ENCODE data around the gene CDX1.
A peak's percentile ranks its signal among the peaks of the same experiment; 100 is the strongest.

Gene CDX1

DNA sequence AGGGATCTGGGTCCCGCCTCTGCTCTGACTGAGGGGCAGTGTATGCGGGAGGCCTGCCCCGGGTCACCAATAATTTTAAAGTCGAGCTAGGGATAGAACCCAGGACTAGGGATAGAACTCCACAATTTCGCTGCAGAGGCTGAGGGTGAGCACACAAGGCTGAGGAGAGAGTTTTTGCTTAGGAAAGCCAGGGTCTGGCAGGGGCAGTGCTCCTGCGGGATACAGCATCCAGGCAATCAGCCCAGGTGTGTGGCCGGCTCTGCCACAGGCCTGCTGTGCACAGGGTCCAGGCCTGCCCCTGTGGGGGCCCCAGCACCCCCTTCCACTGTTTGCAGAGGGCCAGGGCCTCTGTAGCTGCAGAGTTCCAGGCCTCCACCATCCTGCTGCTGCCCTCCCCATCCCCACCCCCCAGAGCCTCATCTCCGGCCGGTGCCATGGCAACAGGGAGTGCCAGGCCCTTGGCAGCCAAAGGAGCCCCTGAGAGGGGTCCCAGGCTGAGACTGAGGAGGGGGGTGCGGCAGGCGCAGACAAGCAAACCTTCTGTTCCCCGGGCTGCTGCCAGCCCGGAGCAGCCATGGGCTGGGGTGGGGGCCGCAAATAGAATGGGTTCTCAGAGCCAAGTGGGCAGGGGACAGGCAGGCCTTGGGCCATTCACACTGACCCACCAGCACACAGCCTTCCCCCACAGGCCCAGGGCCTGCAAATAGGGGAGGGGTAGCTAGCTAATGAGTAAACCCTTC, 19.5 kb upstream of the CDX1 start:
- DNase-seq: no peak

DNA sequence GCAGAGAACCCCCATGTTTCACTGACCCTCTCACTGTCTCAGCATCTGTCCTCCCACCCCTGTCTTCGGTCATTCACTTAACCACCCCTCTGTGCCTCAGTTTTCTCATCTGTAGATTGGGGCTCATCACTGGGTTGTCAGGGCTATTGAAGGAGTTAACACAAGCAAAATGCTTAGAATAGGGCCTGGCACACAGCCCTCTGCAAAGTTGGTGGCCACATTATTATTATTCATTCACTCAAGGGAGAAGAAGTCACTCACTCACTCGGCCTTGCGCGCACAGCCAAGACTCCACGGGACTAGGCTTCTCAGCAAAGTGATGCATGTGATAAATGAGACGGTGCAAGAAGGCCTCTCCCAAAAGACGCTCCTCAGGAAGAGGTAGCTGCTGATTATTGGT, 18.9 kb upstream of the CDX1 start:
- DNase-seq: no peak

DNA sequence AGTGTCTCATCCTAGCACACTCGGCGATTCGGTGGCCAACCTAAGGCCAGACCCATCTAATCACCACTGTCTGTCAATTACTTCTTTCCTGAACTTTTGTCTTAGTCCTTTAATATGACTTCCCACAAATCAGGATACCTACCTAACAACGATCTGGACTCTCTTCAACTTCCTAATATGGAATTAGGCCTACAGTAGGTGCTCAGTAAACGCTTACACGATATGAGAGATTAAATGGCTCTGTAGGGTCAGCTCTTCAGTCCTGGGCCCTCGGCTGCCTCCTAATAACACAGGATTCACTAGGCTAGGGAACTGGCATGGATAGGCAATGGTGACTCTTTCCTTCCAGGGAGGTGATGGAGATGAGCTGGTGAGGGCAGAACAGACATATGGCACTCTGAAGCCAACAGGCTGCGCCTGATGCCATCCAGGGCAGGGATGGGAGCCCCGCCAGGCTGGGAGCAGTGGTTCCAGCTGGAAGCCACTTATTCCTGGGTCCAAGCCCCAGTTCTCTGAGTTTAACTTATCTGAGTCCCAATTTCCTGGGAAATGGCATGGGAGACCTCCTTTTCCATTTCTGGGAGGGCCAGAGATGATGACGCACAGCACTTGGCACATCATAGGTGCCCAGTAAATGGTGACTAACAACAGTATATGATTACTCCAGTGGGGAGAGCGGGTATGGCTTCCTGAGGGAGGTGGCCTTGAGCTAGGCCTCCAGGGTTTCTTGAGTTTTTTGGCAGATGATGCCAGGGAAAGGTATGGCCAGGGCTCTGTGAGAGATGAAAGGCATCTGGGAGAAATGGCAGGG, 18.3 kb upstream of the CDX1 start:
- no peak for DNase-seq

DNA sequence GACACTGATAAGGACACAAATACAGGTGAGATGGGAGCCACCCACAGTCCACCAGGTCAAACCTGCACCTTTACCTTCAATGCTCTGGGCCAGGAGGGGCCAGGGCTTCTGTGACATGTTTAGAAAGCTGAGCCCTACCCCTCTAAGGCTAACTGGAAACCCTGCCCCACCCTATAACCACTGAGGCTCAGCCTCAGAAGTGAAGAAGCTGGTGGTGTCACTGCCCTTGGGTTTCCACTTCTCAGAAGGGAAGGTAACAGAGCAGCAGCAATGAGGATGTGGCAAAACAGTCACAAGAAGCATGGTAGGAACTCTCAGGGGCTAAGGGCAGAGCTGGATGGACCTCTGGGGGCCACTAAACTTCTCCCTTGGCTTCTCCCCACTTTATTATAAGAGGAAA, 17.0 kb upstream of the CDX1 start:
- no peak for DNase-seq

DNA sequence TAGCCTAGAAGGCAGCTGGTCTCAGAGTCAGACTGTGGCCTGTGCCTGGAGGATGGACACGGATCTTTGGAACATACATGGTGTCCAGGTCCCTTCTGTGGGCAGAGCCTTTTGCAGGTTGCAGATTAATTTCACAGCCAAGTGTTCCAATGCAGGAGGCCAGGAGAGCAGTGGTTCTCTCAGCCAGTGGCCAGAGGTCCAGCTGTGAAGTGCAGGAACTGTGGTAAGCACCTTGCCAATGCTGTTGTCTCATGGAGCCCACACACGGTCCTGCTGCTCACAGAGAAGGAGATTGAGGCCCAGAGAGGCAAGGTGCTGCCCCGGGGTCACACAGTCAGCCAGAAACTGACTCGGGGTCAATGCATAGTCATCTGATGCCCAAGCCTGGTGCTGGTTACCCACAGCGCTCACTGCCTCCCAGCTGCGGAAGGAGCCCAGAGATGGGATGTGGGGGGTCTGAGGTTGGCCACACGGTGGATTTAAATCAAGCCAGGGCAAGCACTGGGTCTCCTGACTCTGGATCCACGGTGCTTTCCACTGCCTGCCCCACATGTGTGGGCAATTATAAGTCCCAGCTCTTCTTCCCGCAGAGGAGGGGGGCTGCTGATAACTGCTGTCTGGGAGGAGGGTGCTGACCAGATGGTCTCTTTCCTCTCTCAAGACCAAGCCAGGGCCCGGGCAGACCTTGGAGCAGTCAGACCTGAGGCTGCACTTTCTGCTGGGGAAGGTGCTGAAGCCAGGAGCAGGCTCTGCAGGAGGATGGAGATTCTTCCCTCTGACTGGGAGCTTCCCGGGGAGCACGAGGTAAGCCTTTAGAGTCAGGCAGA, 13.7 kb upstream of the CDX1 start:
- DNase-seq: no peak

DNA sequence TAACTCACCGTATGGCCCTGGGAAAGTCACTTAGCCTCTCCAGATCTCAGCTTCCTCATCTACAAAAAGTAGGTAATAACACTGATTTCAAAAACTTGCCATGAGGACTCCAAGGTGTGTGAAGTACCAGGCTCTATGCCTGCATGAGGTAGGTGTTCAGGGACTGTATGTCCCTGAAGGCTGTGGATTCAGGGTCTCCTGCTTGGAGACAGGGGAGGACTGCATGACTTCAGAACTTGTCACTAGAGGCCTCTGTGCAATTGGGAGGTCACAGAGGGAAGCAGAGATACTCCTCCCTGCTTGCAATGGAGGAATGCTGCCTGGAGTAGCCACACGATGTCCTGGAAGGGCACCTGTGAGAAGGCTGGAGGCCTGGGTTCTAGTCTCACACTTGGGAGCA, 13.1 kb upstream of the CDX1 start:
- DNase-seq: no peak

DNA sequence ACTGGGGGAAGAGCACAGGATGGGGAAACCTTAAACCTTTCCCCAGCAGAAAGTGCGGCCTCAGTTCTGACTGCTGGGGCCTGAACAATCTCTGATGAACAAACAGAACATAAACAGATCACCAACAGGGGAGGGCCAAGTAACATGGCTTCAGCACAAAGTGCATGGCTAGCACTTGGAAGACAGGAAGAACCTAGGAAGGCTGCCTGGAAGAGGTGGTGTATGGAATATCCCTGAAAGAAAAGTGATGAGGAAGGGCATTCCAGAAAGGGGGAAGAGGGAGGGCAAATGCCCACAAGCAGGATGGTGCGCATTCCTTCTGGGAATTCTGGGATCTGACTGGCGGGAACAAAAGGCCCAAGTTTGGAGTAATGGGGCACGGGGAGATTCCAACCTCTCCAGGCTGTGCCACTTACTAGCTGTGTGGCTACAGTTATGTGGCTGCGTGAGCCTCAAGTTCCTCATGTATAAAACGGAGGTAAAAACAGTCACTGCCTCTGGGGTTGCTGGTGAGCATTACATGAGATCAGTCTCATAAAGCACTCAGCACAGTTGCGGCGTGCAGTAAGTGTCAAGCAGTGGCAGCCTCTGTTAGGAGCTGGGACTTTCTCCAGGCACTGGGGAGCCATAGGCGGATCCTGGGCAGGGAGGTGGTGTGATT, 12.5 kb upstream of the CDX1 start:
- no peak for DNase-seq

DNA sequence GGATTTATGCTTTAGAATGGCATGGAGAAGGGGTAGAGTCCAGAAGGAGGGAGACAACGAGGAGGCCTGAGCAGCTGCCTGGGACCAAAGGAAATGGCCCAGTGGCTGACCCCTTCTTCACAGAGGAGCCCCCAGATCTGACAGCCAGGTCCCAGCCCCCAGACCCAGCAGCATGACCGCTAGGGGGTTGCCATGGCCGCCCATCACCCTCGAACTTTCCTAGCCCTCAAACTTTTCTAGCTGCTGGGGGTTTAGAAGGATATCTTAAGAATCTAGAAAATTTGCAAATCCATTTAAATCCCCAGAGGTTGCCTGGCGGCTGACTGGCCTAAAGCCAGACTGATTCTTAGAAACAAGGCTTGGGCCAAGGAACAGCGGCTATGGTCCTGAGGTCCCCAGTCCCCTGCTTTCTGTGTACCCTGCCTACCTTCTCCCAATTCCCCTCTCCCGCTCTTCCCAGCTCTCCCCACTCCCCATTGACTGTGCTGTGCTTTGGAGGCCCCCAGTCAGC, 11.9 kb upstream of the CDX1 start:
- DNase-seq: no peak

DNA sequence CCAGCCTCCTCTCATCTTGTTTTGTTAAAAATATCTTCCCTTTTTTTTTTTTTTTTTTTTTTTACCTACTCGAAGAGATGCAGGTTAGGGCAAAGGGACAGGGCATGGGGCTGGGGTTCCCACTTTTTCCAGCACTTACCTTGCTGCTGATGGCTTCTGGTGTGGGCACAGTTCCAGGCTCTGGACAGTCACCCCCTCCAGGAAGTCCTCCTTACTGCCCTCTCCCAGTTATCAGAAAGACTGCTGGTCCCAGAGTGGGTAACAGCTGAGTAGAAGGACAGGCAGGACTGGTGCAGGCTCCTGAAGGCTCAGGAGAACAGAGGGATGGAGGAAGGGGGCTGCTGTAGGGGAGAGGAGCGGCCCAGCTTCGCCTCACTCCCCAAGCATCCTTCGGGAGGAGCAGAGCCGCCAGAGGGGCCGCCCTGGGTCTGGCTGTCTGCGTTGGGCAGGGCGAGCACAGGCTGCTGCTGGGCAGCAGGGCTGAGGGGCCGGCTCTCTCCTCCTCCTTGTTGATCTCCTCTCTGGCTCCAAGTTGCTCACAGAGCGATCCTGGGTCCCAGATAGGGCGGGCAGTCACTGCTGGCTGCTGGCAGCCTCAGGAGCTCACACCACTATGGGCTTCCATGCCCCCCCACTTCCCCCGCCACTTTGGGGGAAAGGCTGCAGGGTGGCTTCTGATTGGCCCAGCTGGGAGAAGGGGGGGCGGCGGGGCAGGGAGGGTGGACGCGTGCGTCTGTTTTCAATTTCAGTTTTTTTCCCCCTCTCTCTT, 11.1 kb upstream of the CDX1 start, which contains the start of gene PDGFRB:
Gene PDGFRB (minus strand): TSS at position 588 of the 769 bp plus-strand sequence. CDS start 18,798 bp downstream, outside the sequence.
- peak in 2 of 4 experiments; percentile 3 to 10 for DNase-seq

DNA sequence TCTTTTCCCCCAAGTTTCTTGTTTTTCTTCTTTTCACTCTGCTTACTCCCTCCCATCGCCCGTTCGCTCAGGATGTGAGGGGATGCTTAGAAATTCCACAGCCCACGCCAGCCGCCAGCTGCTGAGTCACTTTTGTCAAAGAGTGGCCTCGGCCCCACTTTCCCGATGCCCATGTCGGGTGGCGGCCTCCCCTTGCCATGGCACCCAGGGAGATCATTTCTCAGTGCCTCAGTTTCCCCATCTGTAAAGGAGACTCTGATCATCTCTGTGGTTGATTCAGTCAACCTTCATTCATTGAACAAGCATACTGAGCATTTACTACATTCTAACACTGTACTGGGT, 10.6 kb upstream of the CDX1 start:
- DNase-seq: no peak

DNA sequence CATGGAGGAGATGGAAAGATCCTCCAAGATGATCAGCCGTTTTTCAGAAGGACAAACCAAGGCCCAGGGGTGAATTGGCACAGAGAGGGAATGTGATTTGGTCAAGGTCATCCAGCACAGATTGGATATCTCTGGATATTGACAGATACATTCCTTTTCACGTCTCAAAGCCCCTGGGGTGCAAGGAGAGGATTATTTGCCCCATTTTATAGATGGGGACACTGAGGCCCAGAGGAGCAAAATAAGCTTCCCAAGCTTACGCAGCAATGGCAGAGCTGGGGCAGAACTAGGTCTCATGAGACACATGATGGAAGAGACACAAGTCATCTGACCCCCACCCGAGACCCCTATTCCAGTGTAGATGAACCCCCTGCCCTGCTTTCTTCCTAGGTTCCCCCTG, 10.0 kb upstream of the CDX1 start:
- no peak for DNase-seq

DNA sequence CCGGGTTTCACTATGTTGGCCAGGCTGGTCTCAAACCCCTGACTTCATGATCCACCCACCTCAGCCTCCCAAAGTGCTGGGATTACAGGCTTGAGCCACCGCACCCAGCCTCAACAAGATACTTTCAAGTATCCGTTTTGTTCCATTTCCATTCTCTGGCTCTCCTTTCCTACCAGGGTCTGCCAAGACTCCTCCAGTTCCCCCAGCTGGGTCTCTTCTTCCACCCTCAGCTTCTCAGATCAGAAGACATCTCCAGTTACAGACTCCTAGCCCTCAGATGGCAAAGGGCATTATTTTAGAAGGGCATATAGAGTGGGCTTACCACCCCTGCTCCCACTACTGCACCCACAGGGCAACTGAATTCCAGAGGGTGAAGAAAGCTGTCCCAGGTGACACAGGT, 9.4 kb upstream of the CDX1 start:
- DNase-seq: no peak

DNA sequence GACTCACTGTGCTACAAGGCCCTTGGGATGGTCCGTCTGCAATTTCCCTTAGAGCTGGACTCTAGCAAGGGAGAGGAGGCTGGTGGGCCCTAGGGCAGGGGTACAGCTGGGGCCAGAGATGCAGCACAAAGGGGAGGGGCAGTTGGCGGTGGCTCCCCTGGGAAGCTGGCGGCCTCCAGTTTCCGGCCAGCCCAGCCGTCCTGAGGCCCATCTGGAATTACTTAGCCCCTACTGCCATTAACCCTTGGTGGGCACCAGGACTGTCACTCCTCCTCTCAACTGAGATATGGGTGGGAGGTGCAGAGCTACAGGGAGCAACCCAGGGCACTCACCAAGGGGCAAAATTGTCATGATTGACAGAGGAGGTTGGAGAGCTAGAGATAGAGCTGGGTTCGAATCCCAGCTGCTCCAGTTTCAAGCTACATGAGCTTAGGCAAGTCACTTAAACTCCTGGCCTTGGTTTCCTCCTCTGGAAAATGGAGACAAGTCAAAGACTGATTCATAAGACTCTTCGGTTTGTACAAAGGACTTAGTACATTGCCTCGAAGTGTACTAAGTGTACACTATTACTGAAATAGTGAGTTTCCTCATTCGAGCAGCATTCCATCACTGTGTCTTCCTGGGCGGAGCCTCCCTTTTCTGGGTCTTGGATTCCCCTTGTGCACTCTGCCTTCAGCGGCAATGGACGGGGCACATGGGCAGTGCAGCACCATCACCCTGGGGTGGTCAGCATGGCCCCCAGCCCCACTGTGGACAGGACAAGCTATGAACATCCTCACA, 8.2 kb upstream of the CDX1 start:
- no peak for DNase-seq

DNA sequence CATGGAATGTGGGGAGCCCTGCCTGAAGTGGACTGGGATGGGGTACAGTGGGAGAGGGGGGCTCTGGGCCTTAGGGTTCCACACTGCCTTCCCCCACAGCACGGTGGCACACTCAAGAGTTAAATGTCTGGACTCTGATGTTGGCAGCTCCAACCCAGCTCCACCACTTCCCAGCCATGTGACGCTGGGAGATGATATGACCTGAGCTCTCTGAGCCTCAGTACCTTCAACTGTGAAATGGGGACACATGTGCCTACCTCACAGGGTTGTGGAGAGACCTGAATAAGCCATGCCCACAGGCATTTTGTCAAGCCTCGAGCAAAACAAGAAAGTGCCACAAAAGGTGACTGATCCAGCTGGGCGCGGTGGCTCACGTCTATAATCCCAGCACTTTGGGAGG, 7.5 kb upstream of the CDX1 start:
- DNase-seq: no peak

DNA sequence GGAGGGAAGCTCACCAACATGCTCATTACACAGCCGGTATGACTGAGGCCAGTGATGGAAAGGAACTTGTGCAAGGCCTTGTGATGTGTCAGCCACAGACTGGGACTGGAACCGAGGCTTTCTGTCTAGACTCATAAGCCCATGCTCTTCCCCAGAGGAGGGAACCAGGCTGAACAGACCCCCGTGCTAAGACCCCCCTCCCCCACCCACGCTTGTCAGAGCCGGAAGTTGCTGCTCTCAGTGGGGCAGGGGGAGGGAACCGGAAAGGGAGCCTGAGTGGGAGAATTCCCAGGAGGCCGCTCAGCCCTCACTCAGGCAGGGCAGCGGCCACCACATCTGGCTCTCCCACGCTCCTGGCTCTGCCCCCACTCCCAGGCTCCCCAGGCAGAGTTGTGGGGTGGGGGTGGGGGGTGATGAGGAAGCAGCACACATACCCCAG, 6.8 kb upstream of the CDX1 start:
- no peak for DNase-seq

DNA sequence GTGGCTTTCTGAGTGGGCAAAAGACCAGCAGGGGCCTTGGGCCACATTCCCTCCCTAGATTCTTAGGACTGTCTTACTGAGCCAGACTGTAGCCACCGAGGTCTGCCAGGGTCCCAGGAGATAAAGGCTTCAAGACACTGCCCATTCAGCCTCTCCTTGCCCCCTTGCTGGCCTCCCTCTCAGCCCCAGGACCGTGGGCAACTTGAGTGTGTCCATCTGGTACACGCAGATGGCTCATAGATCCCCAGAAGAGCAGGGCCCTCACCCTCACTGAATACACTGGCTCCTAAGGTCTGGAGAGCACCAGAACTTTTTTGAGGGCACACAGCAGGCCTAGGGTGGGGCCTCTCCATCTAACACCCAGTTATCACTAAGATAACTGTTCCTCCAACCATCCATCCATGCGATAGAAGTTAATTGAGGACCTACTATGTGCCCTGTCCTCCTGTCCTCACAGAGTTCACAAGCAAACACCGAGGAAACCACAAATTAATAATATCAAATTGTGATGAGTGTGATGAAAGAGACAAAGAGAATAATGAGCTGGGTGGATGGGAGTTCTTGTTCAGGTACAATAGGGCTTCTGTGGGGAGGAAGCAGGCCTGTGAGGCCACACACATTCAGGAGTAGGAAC, 6.0 kb upstream of the CDX1 start:
- DNase-seq: no peak

DNA sequence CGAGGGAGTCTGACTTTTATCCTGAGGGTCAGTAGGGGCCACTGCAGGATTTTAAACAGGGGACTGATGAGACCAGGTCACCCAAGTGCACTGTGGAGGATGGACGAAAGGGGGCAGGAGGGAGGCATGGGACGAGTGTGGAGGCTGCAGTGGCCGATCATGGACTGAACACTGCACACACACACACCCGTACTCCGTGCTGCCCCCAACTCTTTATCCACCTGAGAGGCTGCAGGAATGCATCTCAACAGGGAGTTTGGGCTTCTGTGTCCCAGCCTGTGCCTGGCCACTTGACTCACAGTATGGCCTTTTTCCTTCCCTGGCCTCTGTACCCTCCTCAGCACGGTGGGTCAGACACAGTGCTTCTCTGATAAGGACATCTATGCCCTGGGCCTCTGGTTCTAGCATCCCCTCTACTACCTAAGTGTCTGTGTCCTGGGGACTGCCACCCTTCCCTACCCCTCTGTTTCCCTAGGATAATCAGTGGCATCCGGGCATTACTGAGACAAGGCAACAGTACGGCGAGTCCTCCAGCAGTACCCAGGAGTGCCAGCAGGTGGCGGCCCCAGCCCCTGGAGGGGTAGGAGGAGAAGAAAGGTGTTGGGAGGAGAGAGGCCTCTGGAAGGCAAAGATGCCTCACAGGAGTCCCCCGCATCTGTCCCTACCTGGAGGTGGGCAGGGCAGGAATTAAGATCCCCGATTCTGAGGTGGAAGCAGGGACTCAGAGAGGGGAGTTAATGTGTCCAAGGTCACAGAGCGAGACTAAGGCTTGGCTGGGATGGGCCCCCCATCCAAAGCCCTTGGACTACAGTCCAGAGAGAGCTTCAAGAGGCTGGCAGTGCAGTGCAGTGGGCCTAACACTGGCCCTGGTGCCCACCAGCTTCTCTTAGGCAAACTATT, 5.1 kb upstream of the CDX1 start:
- peak; percentile 54 to 71 (median 63) for DNase-seq

DNA sequence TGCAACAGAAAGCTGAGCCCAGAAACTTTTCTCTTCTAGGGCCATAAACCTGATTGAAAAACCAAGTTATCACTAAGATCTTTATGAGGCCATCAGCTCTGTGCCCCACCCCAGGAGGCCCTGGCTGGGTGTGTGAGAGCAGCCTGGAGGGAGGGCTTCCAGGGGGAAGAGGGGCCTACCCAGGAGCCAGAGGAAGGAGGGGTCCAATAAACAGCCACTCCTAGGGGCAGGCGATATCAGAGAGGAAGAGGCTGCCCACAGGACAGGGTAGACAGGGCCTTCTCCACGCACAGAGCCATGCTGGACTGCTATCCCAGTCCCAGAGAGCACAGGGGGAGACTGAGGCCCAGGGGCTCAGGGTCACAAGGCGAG, 4.5 kb upstream of the CDX1 start:
- DNase-seq: no peak

DNA sequence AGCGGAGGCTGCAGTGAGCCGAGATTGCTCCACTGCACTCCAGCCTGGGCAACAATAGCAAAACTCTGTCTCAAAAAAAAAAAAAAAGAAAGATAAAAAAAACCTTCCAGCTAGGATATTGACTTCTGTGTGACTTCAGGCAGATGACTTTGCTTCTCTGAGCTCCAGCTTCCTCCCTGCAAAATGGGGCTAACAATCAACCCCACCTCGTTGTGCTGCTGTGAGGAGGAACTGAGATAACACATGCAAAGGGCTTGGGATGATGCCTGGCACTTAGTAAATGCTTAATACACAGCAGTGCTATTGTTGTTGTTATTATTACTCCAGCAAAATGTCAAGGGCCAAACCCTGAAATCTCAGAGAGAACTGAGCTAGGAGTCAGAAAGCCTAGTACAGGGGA, 3.5 kb upstream of the CDX1 start:
- no peak for DNase-seq
